GM23338 (cell line): ENCODE results near the gene CTSC. TPM values are rescaled to one million over a fixed set of nuclear protein-coding genes. Genes with fewer than 3 reads are reported as not detected.

Experiments
- ATAC-seq: fragments of 200-7000 bp; cut with Tn5 transposase; 3 replicates; pipeline ENCODE4 v1.9.1; 2020
- DNase-seq: peaks from one replicate; pipeline ENCODE4 v3.0.0-alpha.2; 2015; ENCODE audit warnings: low spot score
- H2AFZ ChIP-seq: fragments of 200-600 bp; sonication (generic); 2 replicates; pipeline ENCODE4 v1.8.0; 2016; ENCODE audit warnings: antibody characterized with exemption, mild to moderate bottlenecking, moderate library complexity
- H3F3A ChIP-seq: fragments of 200-600 bp; sonication (generic); replicated peaks from 2 replicates; pipeline ENCODE4 v1.8.0; 2017; ENCODE audit warnings: antibody characterized with exemption, mixed run types, low read depth
- H3K27ac ChIP-seq: fragments of 200-600 bp; sonication (generic); 2 replicates; pipeline ENCODE4 v1.6.1; 2016; ENCODE audit warnings: low read depth
- H3K27me3 ChIP-seq: fragments of 200-600 bp; sonication (generic); 2 replicates; pipeline ENCODE4 v1.8.0; 2016; ENCODE audit warnings: mild to moderate bottlenecking, mixed run types, moderate library complexity; ENCODE audit not compliant: insufficient read depth
- H3K36me3 ChIP-seq: fragments of 200-600 bp; sonication (generic); 2 replicates; pipeline ENCODE4 v1.8.0; 2016; ENCODE audit warnings: mild to moderate bottlenecking; ENCODE audit not compliant: insufficient read depth
- H3K4me1 ChIP-seq: fragments of 200-600 bp; sonication (generic); 2 replicates; pipeline ENCODE4 v1.8.0; 2016; ENCODE audit warnings: mild to moderate bottlenecking, moderate library complexity; ENCODE audit not compliant: insufficient read depth
- H3K4me2 ChIP-seq: fragments of 200-600 bp; sonication (generic); 2 replicates; pipeline ENCODE4 v1.7.1; 2017; ENCODE audit warnings: mixed run types
- H3K4me3 ChIP-seq: fragments of 200-600 bp; sonication (generic); 2 replicates; pipeline ENCODE4 v1.6.1; 2016; ENCODE audit warnings: mixed run types
- H3K79me2 ChIP-seq: fragments of 200-600 bp; sonication (generic); replicated peaks from 2 replicates; pipeline ENCODE4 v1.8.0; 2017; ENCODE audit warnings: mild to moderate bottlenecking; ENCODE audit not compliant: insufficient read depth
- H3K9me2 ChIP-seq: fragments of 200-600 bp; sonication (generic); 2 replicates; pipeline ENCODE4 v1.8.0; 2017; ENCODE audit not compliant: insufficient read depth
- H4K20me1 ChIP-seq: fragments of 200-600 bp; sonication (generic); replicated peaks from 2 replicates; pipeline ENCODE4 v1.8.0; 2017; ENCODE audit warnings: mild to moderate bottlenecking; ENCODE audit not compliant: insufficient read depth
- H3K27ac Mint-ChIP-seq: 2 replicates; pipeline ENCODE4 v1.8.0; 2020; ENCODE audit warnings: inconsistent platforms, mild to moderate bottlenecking, moderate library complexity, mixed read lengths
- H3K27me3 Mint-ChIP-seq: 3 replicates; pipeline ENCODE4 v1.8.0; 2022; ENCODE audit warnings: low read depth, mild to moderate bottlenecking, moderate library complexity, mixed read lengths, inconsistent platforms; ENCODE audit not compliant: insufficient read depth, poor library complexity
- H3K36me3 Mint-ChIP-seq: 3 replicates; pipeline ENCODE4 v1.8.0; 2021; ENCODE audit warnings: low read depth, mild to moderate bottlenecking, inconsistent platforms, moderate library complexity, mixed read lengths
- H3K4me1 Mint-ChIP-seq: 3 replicates; pipeline ENCODE4 v1.8.0; 2020; ENCODE audit warnings: mild to moderate bottlenecking, inconsistent platforms, mixed read lengths
- H3K4me3 Mint-ChIP-seq: 3 replicates; pipeline ENCODE4 v1.8.0; 2021; ENCODE audit warnings: moderate library complexity, mild to moderate bottlenecking, inconsistent platforms, mixed read lengths
- H3K9me3 Mint-ChIP-seq: 3 replicates; pipeline ENCODE4 v1.8.0; 2020; ENCODE audit warnings: moderate library complexity, mild to moderate bottlenecking, inconsistent platforms, mixed read lengths
- CREB1 ChIP-seq: fragments of 250-450 bp; sonication (Bioruptor Pico); IDR thresholded peaks from 2 replicates; pipeline ENCODE4 v1.5.0; 2020; ENCODE audit warnings: low read depth, mild to moderate bottlenecking, moderate library complexity
- EZH2phosphoT487 ChIP-seq: fragments of 200-600 bp; sonication (generic); IDR thresholded peaks from one replicate; pipeline ENCODE4 v1.8.1; 2018; ENCODE audit warnings: antibody characterized with exemption; ENCODE audit not compliant: unreplicated experiment
- JUNB ChIP-seq: IDR thresholded peaks from one replicate; pipeline ENCODE4 v1.6.1; 2016; ENCODE audit warnings: antibody characterized with exemption; ENCODE audit not compliant: unreplicated experiment
- POLR2AphosphoS5 ChIP-seq: IDR thresholded peaks from 2 replicates; pipeline ENCODE4 v1.6.1; 2016; ENCODE audit warnings: antibody characterized with exemption, low read depth
- STAT1 ChIP-seq: IDR thresholded peaks from one replicate; pipeline ENCODE4 v1.6.1; 2016; ENCODE audit warnings: antibody characterized with exemption; ENCODE audit not compliant: unreplicated experiment
- ZNF114 ChIP-seq: fragments of 250-450 bp; sonication (Bioruptor Pico); IDR thresholded peaks from 2 replicates; pipeline ENCODE4 v1.5.0; 2020; ENCODE audit warnings: mild to moderate bottlenecking, moderate library complexity
- ZNF331 ChIP-seq: fragments of 250-450 bp; sonication (Bioruptor Pico); IDR thresholded peaks from 2 replicates; pipeline ENCODE4 v1.5.0; 2020; ENCODE audit warnings: low read depth, mild to moderate bottlenecking, moderate library complexity
- polyA plus RNA-seq: library from polyadenylated mRNA; unstranded; fragments of >200 nt; fragmentation: Nextera tagmentation; extraction: Ambion mirVana; gene quantifications from 2 replicates; pipeline ENCODE4 v1.2.1, GENCODE V29; 2016
- total RNA-seq: library from RNA; depleted of rRNA; stranded (reverse); fragments of >200 nt; shearing (Covaris generic); gene quantifications from 2 replicates; pipeline ENCODE4 v1.2.3, GENCODE V29; 2014
- TF ChIP-seq, protein P1 (sequence below): fragments of 250-450 bp; sonication (Bioruptor Pico); IDR thresholded peaks from 2 replicates; pipeline ENCODE4 v1.5.0; 2020; ENCODE audit warnings: mild to moderate bottlenecking, moderate library complexity
- TF ChIP-seq, protein P2 (sequence below), 2 experiments: fragments of 200-600 bp in 1 of 2; sonication (generic) in 1 of 2; conservative IDR thresholded peaks; 2 replicates each; pipeline versions ENCODE4 v1.5.1 to v1.6.1; 2016 to 2017; ENCODE audit warnings: antibody characterized with exemption in 2 of 2, low read depth in 2 of 2, mild to moderate bottlenecking in 2 of 2, moderate library complexity in 1 of 2
- TF ChIP-seq, protein P3 (sequence below): IDR thresholded peaks from 2 replicates; pipeline ENCODE4 v1.6.1; 2016; ENCODE audit warnings: antibody characterized with exemption
- TF ChIP-seq, protein P4 (sequence below): IDR thresholded peaks from one replicate; pipeline ENCODE4 v1.6.1; 2018; ENCODE audit warnings: antibody characterized with exemption; ENCODE audit not compliant: unreplicated experiment

Gene CTSC
- total and polyA plus RNA-seq, 2 experiments from 2014 or later = 408 to 444 TPM

DNA sequence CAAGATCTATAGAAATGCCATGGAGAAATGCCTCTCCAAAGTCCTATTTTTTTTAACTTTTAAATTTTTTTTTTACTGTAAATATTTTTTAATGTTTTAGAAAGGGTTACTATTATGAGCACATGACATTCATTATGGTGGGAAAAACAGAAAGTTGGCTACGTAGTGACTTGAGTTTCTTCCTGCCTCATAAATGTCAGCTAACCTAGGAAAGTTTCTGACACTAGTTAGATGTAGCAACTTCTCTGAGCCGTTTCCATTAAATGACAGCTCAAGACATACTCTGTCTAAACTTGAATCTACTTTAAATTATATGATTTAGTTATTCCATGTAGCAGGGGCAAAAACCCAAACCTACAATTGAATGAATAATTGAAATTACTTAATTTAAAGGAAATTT is 18.4 kb upstream of the CTSC start (continued):
- TF ChIP-seq, protein P1, sequence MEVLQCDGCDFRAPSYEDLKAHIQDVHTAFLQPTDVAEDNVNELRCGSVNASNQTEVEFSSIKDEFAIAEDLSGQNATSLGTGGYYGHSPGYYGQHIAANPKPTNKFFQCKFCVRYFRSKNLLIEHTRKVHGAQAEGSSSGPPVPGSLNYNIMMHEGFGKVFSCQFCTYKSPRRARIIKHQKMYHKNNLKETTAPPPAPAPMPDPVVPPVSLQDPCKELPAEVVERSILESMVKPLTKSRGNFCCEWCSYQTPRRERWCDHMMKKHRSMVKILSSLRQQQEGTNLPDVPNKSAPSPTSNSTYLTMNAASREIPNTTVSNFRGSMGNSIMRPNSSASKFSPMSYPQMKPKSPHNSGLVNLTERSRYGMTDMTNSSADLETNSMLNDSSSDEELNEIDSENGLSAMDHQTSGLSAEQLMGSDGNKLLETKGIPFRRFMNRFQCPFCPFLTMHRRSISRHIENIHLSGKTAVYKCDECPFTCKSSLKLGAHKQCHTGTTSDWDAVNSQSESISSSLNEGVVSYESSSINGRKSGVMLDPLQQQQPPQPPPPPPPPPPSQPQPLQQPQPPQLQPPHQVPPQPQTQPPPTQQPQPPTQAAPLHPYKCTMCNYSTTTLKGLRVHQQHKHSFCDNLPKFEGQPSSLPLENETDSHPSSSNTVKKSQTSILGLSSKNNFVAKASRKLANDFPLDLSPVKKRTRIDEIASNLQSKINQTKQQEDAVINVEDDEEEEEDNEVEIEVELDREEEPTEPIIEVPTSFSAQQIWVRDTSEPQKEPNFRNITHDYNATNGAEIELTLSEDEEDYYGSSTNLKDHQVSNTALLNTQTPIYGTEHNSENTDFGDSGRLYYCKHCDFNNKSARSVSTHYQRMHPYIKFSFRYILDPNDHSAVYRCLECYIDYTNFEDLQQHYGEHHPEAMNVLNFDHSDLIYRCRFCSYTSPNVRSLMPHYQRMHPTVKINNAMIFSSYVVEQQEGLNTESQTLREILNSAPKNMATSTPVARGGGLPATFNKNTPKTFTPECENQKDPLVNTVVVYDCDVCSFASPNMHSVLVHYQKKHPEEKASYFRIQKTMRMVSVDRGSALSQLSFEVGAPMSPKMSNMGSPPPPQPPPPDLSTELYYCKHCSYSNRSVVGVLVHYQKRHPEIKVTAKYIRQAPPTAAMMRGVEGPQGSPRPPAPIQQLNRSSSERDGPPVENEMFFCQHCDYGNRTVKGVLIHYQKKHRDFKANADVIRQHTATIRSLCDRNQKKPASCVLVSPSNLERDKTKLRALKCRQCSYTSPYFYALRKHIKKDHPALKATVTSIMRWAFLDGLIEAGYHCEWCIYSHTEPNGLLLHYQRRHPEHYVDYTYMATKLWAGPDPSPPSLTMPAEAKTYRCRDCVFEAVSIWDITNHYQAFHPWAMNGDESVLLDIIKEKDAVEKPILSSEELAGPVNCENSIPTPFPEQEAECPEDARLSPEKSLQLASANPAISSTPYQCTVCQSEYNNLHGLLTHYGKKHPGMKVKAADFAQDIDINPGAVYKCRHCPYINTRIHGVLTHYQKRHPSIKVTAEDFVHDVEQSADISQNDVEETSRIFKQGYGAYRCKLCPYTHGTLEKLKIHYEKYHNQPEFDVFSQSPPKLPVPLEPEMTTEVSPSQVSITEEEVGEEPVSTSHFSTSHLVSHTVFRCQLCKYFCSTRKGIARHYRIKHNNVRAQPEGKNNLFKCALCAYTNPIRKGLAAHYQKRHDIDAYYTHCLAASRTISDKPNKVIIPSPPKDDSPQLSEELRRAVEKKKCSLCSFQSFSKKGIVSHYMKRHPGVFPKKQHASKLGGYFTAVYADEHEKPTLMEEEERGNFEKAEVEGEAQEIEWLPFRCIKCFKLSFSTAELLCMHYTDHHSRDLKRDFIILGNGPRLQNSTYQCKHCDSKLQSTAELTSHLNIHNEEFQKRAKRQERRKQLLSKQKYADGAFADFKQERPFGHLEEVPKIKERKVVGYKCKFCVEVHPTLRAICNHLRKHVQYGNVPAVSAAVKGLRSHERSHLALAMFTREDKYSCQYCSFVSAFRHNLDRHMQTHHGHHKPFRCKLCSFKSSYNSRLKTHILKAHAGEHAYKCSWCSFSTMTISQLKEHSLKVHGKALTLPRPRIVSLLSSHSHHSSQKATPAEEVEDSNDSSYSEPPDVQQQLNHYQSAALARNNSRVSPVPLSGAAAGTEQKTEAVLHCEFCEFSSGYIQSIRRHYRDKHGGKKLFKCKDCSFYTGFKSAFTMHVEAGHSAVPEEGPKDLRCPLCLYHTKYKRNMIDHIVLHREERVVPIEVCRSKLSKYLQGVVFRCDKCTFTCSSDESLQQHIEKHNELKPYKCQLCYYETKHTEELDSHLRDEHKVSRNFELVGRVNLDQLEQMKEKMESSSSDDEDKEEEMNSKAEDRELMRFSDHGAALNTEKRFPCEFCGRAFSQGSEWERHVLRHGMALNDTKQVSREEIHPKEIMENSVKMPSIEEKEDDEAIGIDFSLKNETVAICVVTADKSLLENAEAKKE = no peak
- TF ChIP-seq ZNF114 (CRISPR knock-in tag) = no peak
- TF ChIP-seq EZH2phosphoT487 = no peak
- no peak for TF ChIP-seq STAT1
- TF ChIP-seq JUNB = no peak
- TF ChIP-seq, protein P2, sequence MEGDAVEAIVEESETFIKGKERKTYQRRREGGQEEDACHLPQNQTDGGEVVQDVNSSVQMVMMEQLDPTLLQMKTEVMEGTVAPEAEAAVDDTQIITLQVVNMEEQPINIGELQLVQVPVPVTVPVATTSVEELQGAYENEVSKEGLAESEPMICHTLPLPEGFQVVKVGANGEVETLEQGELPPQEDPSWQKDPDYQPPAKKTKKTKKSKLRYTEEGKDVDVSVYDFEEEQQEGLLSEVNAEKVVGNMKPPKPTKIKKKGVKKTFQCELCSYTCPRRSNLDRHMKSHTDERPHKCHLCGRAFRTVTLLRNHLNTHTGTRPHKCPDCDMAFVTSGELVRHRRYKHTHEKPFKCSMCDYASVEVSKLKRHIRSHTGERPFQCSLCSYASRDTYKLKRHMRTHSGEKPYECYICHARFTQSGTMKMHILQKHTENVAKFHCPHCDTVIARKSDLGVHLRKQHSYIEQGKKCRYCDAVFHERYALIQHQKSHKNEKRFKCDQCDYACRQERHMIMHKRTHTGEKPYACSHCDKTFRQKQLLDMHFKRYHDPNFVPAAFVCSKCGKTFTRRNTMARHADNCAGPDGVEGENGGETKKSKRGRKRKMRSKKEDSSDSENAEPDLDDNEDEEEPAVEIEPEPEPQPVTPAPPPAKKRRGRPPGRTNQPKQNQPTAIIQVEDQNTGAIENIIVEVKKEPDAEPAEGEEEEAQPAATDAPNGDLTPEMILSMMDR (conservative IDR thresholded peaks at IDR 0.05; ENCODE audit: low read depth in 2 of 2) = no peak
- no peak for TF ChIP-seq POLR2AphosphoS5

DNA sequence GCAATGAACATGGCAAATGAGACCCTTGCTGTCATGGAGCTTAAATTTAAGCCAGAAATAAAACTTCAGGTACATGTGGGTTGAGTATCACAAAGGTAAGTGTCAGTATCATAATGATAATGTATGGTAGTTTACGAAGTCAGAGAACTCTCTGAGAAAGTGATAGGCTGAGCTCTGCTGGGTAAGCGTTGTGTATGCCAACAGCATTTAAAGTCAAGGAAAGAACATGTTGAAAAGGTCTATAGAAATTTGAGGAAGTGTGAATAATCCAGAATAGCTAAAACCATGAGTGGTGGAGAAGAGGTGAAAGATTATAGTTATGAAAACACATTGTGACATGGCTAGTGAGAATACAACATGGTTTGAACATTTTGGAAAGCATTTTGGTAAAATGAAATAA is 17.4 kb upstream of the CTSC start:
- no peak overlapping the region for H3K4me3 Mint-ChIP-seq
- Histone ChIP-seq H3K4me1 (peaks cover 25% of the 10 kb centered on the region), H3K27me3 (no peaks in the 10 kb centered on the region), H3K79me2 (no peaks in the 10 kb centered on the region), H3K36me3 (no peaks in the 10 kb centered on the region), H2AFZ (no peak overlapping the region), H3K4me3 (no peak overlapping the region), H3K9me2 (no peaks in the 10 kb centered on the region), H3F3A (no peaks in the 10 kb centered on the region), H3K4me2 (no peak overlapping the region), H4K20me1 (no peaks in the 10 kb centered on the region), H3K27ac (no peak overlapping the region)
- no peak overlapping the region for H3K27ac Mint-ChIP-seq
- TF ChIP-seq ZNF331 (CRISPR knock-in tag) = no peak
- TF ChIP-seq, protein P3, sequence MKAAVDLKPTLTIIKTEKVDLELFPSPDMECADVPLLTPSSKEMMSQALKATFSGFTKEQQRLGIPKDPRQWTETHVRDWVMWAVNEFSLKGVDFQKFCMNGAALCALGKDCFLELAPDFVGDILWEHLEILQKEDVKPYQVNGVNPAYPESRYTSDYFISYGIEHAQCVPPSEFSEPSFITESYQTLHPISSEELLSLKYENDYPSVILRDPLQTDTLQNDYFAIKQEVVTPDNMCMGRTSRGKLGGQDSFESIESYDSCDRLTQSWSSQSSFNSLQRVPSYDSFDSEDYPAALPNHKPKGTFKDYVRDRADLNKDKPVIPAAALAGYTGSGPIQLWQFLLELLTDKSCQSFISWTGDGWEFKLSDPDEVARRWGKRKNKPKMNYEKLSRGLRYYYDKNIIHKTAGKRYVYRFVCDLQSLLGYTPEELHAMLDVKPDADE = no peak
- TF ChIP-seq, protein P2 (conservative IDR thresholded peaks at IDR 0.05; ENCODE audit: low read depth in 2 of 2) = no peak
- TF ChIP-seq CREB1 (CRISPR knock-in tag) = no peak
- TF ChIP-seq, protein P4, sequence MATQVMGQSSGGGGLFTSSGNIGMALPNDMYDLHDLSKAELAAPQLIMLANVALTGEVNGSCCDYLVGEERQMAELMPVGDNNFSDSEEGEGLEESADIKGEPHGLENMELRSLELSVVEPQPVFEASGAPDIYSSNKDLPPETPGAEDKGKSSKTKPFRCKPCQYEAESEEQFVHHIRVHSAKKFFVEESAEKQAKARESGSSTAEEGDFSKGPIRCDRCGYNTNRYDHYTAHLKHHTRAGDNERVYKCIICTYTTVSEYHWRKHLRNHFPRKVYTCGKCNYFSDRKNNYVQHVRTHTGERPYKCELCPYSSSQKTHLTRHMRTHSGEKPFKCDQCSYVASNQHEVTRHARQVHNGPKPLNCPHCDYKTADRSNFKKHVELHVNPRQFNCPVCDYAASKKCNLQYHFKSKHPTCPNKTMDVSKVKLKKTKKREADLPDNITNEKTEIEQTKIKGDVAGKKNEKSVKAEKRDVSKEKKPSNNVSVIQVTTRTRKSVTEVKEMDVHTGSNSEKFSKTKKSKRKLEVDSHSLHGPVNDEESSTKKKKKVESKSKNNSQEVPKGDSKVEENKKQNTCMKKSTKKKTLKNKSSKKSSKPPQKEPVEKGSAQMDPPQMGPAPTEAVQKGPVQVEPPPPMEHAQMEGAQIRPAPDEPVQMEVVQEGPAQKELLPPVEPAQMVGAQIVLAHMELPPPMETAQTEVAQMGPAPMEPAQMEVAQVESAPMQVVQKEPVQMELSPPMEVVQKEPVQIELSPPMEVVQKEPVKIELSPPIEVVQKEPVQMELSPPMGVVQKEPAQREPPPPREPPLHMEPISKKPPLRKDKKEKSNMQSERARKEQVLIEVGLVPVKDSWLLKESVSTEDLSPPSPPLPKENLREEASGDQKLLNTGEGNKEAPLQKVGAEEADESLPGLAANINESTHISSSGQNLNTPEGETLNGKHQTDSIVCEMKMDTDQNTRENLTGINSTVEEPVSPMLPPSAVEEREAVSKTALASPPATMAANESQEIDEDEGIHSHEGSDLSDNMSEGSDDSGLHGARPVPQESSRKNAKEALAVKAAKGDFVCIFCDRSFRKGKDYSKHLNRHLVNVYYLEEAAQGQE = no peak
- no peak for TF ChIP-seq POLR2AphosphoS5
- no peaks in the 10 kb centered on the region for H3K9me3 Mint-ChIP-seq
- no peaks in the 10 kb centered on the region for H3K27me3 Mint-ChIP-seq
- peaks cover 22% of the 10 kb centered on the region for H3K4me1 Mint-ChIP-seq
- no peaks in the 10 kb centered on the region for H3K36me3 Mint-ChIP-seq
- no peak for DNase-seq
- no peak for ATAC-seq
